Mesothelial cell of epicardium (in vitro differentiated cells): ENCODE results near the gene DMD. TPM values are rescaled to one million over a fixed set of nuclear protein-coding genes. Genes with fewer than 3 reads are reported as not detected.

ENCODE experiments used
- DNase-seq, 2 experiments: peaks; one replicate each; pipeline ENCODE4 v3.0.0; 2021; ENCODE audit warnings: low spot score in 2 of 2; ENCODE audit not compliant: unreplicated experiment in 2 of 2
- H3K27ac Mint-ChIP-seq: 2 replicates; pipeline ENCODE4 v1.8.0; 2021; ENCODE audit warnings: mixed read lengths
- H3K27me3 Mint-ChIP-seq: 2 replicates; pipeline ENCODE4 v1.8.0; 2021; ENCODE audit warnings: low read depth, mixed read lengths
- H3K36me3 Mint-ChIP-seq: 2 replicates; pipeline ENCODE4 v1.8.0; 2021; ENCODE audit warnings: mixed read lengths
- H3K4me1 Mint-ChIP-seq: 2 replicates; pipeline ENCODE4 v1.8.0; 2021; ENCODE audit warnings: mixed read lengths
- H3K4me3 Mint-ChIP-seq: 2 replicates; pipeline ENCODE4 v1.8.0; 2021; ENCODE audit warnings: mild to moderate bottlenecking, moderate library complexity, mixed read lengths
- H3K9me3 Mint-ChIP-seq: 2 replicates; pipeline ENCODE4 v1.8.0; 2021; ENCODE audit warnings: mixed read lengths
- total RNA-seq: library from RNA; stranded (reverse); gene quantifications from 3 replicates; pipeline ENCODE4 v1.2.1, GENCODE V29; 2021
- TF ChIP-seq, protein P1 (sequence below): fragments of 200-600 bp; sonication (generic); IDR thresholded peaks from one replicate; pipeline ENCODE4 v1.5.0; 2021; ENCODE audit warnings: antibody characterized with exemption; ENCODE audit not compliant: unreplicated experiment

Gene DMD
- total RNA-seq, 1 donor from 2014 or later, result 79.4 TPM

DNA sequence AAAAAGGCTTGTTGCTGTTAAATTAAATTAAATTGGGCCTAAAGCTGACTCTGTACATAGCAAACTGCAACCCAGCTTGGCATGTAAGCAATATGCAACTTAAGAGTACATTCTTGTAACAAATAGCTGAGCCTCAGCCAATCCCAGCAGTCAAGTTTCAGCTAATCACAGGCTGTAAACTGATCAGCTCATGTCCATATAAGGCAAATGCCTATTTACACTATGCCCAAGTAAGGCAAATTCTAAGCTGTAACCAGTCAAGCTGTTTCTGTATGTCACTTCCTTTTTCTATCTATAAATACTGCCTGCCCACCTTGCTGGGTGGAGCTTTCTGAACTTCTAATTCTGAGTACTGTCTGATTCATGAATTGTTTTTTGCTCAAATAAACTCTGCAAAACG is 1710.4 kb downstream of the DMD start:
- TF ChIP-seq, protein P1, sequence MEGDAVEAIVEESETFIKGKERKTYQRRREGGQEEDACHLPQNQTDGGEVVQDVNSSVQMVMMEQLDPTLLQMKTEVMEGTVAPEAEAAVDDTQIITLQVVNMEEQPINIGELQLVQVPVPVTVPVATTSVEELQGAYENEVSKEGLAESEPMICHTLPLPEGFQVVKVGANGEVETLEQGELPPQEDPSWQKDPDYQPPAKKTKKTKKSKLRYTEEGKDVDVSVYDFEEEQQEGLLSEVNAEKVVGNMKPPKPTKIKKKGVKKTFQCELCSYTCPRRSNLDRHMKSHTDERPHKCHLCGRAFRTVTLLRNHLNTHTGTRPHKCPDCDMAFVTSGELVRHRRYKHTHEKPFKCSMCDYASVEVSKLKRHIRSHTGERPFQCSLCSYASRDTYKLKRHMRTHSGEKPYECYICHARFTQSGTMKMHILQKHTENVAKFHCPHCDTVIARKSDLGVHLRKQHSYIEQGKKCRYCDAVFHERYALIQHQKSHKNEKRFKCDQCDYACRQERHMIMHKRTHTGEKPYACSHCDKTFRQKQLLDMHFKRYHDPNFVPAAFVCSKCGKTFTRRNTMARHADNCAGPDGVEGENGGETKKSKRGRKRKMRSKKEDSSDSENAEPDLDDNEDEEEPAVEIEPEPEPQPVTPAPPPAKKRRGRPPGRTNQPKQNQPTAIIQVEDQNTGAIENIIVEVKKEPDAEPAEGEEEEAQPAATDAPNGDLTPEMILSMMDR, result no peak
- Mint-ChIP-seq H3K27ac (no peak overlapping the region), H3K4me3 (no peak overlapping the region), H3K4me1 (peaks cover 12% of the 10 kb centered on the region), H3K36me3 (peaks cover 3% of the 10 kb centered on the region), H3K9me3 (peaks cover 38% of the 10 kb centered on the region), H3K27me3 (peaks cover 6% of the 10 kb centered on the region)
- DNase-seq, result no peak

DNA sequence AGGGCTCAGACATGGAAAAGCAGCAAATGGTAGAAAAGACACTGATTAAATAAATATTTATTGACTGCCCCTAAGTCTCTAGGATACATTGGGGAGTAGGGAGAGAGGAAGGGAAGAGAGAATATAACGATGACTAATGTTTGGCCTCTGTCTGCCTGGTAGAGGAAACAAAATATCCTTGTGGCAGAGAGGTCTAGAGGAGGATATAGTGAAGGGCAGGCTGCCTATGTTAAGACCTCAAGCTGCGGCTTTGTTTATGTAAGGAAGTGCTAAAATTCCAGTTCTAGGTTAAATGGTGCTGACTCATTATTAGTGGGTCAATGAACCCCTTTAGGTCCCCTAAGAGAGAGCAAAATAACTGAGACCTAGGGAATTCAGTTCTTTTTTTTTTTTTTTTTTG is 1712.2 kb downstream of the DMD start:
- H3K36me3 Mint-ChIP-seq, result peaks cover 5% of the 10 kb centered on the region
- no peak for DNase-seq
- no peak overlapping the region for H3K4me3 Mint-ChIP-seq
- TF ChIP-seq, protein P1, result no peak
- H3K27me3 Mint-ChIP-seq, result peaks cover 7% of the 10 kb centered on the region
- peaks cover 12% of the 10 kb centered on the region for H3K4me1 Mint-ChIP-seq
- no peak overlapping the region for H3K27ac Mint-ChIP-seq
- H3K9me3 Mint-ChIP-seq, result peaks cover 41% of the 10 kb centered on the region

DNA sequence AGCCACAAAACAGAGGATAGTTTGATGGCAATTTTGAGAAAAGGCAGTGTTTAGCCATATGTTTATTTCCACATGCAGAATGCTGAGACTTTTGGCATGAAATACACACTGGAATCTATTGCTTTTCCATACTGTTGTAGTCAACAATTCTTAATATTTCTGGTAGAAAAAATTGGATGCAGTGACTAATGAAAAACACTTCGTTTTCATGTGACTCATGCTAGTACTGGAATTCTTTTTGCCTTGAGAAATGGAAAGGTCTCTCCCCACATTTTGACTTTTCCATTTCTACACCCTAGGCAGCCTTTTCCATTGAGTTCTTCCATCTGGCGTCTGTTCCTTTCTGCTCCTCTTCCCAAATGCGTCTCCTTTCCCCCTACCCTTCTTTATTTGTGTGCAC is 1714.3 kb downstream of the DMD start:
- DNase-seq, result no peak

DNA sequence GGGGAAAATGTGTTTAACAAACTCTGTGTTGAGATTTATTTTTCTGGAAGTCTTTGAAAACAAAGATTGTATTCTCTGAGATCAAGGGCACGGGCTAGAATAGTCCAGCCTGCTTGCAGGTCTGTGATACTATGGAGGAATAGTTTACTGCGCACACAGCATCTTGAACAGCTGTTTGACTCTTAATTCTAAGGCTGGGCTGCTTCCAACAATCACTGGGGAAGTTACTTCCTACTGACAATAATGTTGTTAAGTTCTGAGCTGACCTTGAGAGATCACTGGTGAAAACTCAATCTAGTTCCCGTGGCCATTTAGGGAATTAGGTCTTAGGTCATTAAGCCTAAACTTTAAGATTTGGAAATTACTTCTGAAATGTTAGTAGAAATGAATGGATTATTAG is 1723.4 kb downstream of the DMD start:
- Mint-ChIP-seq H3K9me3 (peaks cover 35% of the 10 kb centered on the region), H3K36me3 (no peaks in the 10 kb centered on the region), H3K27me3 (no peaks in the 10 kb centered on the region), H3K4me3 (no peak overlapping the region), H3K27ac (no peak overlapping the region), H3K4me1 (peaks cover 4% of the 10 kb centered on the region)
- TF ChIP-seq, protein P1, result no peak
- no peak for DNase-seq

More for the DNA sequence above, 1714.3 kb downstream of the DMD start:
- H3K27ac Mint-ChIP-seq, result no peak overlapping the region
- peaks cover 3% of the 10 kb centered on the region for H3K27me3 Mint-ChIP-seq
- no peak overlapping the region for H3K4me3 Mint-ChIP-seq
- TF ChIP-seq, protein P1, result no peak
- H3K36me3 Mint-ChIP-seq, result peaks cover 5% of the 10 kb centered on the region
- H3K4me1 Mint-ChIP-seq, result peaks cover 12% of the 10 kb centered on the region
- H3K9me3 Mint-ChIP-seq, result peaks cover 35% of the 10 kb centered on the region

DNA sequence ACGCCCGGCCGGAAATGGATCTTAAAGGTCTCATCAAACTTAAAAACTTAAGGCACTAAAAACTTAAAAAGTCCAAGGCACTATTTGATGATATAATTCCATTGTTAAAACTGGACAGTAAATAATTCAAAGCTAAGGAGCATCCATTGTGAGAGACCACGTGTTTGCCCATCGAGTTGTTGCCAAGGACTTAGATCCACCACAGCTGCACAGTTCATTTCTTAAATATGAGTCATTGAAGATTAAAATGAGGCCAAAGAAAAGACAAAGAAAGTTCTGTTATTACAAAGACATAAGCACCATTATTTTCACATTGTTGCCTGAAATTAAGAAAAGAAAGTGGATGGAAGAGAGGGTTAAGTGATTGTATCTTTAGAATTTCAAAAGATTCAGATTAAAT is 1728.0 kb downstream of the DMD start:
- TF ChIP-seq, protein P1, result no peak
- H3K9me3 Mint-ChIP-seq, result peaks cover 46% of the 10 kb centered on the region
- no peak overlapping the region for H3K27ac Mint-ChIP-seq
- no peaks in the 10 kb centered on the region for H3K4me1 Mint-ChIP-seq
- H3K4me3 Mint-ChIP-seq, result no peak overlapping the region
- peaks cover 4% of the 10 kb centered on the region for H3K36me3 Mint-ChIP-seq
- H3K27me3 Mint-ChIP-seq, result no peaks in the 10 kb centered on the region
- no peak for DNase-seq

DNA sequence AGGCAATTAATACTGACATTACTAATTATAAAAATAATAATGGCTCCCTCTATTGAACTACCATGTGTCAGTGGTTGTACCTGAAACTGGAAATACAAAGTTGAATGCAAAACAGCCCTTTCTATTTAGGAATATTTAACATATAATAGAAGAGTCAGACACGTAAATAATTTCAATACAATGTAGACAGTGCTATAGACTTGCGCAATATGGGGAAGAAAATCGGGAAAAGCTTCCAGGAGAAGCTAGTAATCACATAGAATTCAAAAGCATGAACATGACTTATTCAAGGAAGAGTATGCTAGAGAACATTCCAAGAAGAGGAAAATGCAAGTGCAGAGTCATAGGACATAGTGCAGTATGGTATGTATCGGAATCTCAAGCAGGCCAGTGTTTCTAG is 1730.7 kb downstream of the DMD start:
- no peak for DNase-seq
- TF ChIP-seq, protein P1, result no peak
- Mint-ChIP-seq H3K27me3 (no peaks in the 10 kb centered on the region), H3K4me3 (no peak overlapping the region), H3K4me1 (no peaks in the 10 kb centered on the region), H3K9me3 (peaks cover 55% of the 10 kb centered on the region), H3K36me3 (peaks cover 6% of the 10 kb centered on the region), H3K27ac (no peak overlapping the region)
